ENCODE results near the gene GMEB2.
"Not testable (repeated sequence)": the region's sequence is repeated elsewhere in the genome, so short reads cannot be mapped to it uniquely, and the experiment has no call there.

GMEB2 gene

DNA sequence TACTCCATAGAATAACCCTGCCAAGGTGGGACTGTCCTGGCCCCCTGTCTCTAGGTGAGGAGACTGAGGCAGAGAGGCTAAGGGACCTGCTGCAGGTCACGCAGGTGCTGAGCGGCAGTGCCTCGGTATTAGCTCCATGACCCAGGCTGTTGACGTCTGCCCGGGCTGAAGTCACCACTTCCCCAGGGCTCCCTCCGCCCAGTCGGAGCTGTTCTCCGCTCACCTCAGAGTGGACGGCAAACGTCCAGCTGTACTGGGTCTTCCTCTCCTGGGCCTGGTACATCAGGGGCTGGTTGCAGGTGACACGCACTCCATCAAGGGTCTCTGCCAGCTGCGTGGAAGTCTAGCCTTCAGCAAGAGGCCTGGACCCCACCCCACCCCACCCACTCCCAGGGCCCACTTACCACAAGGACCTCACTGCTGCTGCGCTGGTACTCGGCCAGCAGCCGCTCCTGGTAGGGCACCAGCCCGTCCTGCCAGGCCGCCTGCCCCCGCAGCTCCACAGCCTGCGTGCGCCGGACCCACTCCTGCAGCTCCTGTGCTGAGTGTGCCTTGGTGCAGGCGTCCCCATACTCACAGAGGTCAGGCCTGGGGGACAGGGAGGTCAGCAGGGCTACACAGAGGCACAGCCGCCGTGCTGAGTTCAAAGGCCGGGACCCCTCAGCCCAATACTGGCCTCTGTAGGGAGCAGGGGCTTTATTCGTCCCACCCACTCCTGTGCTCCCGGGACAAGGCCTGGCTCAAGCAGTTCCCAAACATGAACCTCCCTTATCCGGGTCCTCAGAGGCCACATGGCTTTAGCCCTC lies 56.4 kb downstream of the GMEB2 start:
- no peak for DNase-seq (ENCODE audit: low read depth)

- no peak for DNase-seq (ENCODE audit: low read depth)
Measured at GRCh38 chr20:63568986-63569949, 57.6 kb downstream of the GMEB2 start.

GRCh38 chr20:63568170-63568981 lies 58.5 kb downstream of the GMEB2 start:
- DNase-seq (ENCODE audit: low read depth) = no peak

GRCh38 chr20:63567386-63568169 lies 59.3 kb downstream of the GMEB2 start:
- DNase-seq (ENCODE audit: low read depth) = no peak

DNA sequence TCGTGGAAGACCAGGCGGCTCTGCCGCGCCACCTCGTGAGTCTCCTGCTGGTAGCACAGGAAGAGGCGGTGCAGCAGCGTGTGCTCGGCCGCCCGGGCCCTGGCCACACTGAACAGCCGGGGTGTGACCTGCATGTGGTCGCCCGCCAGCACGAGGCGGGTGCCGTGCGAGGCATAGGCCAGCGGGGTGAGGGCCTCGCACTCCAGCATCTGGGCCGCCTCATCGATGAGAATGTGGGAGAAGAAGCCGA lies 59.8 kb downstream of the GMEB2 start:
- DNase-seq (ENCODE audit: low read depth) = no peak

- no peak for DNase-seq (ENCODE audit: low read depth)
Measured at GRCh38 chr20:63566395-63567135, 60.3 kb downstream of the GMEB2 start.

GRCh38 chr20:63565699-63566335 lies 61.1 kb downstream of the GMEB2 start:
- no peak for DNase-seq (ENCODE audit: low read depth)

- DNase-seq (ENCODE audit: low read depth) = no peak
Measured at GRCh38 chr20:63565021-63565698, 61.7 kb downstream of the GMEB2 start.

- DNase-seq (ENCODE audit: low read depth) = no peak
Measured at GRCh38 chr20:63564036-63564810, 62.7 kb downstream of the GMEB2 start.

DNA sequence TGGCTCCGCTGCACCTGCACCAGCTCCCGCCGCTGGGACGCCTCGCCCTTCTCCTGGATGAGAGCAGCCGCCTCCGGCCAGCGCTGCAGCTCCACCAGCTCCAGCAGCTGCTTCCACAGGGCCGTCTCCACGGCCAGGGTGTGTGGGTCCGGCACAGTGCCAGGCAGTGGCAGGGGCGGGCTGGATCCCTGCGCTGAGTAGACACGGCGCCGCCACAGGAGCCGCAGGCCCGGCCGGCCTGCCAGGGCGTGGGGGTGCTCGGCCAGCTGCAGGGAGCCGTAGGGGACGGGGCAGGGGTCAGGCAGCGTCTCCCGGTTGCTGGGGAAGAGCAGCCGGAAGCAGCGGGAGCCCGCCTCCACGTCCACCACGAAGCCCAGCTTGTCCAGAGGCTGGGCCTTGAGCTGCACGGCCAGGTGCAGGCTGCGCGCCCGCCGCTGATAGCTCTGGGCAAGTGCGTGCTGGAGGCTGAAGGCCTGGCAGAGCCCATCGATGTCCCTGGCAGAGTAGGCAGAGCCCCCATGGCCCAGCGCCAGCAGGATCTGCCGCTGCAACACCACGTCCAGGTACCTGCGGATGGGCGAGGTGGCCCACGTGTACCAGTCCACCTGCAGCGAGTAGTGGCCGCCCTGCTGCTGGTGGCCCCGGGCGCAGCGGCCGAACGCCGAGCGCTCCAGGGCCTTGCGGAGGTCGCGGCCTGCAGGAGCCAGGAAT lies 63.5 kb downstream of the GMEB2 start:
- DNase-seq (ENCODE audit: low read depth) = no peak

- DNase-seq (ENCODE audit: low read depth) = no peak
Measured at GRCh38 chr20:63562461-63563224, 64.3 kb downstream of the GMEB2 start.

DNA sequence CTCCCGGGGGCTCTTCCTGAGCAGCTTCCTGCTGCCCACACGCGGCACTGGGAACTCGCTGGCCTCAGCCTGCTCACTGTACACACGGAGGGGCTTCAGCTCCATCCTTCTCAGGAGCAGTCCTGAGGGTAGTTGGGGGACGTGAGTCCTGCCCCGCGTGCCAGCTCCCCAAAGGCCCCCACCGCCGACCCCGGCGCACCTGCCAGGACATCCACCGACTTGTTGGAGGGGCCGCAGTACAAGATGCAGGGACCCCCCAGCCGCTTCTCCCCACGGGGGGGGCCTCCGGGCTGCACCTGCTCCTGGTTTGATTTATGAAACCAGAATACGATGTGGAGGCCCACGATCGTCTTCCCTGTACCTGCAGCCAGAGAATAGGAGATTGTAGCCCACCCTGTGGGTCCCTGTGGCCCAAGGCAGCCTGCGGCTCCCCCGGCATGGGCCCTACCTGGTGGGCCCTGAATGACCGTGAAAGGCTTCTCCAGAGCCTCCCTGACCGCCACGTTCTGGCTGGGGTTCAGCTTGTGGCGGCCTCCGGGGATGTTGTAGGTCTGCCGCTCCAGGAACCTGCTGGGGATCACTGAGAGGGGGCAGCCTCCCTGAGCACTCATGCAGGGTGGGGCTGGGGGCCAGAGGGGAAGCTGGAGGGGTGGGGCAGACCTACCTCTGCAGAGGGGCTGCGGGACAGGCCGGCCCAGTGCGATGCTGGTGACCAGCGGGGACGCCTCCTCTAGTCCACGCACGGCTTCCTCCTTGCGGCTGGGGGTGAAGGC lies 65.1 kb downstream of the GMEB2 start:
- DNase-seq (ENCODE audit: low read depth) = no peak

DNA sequence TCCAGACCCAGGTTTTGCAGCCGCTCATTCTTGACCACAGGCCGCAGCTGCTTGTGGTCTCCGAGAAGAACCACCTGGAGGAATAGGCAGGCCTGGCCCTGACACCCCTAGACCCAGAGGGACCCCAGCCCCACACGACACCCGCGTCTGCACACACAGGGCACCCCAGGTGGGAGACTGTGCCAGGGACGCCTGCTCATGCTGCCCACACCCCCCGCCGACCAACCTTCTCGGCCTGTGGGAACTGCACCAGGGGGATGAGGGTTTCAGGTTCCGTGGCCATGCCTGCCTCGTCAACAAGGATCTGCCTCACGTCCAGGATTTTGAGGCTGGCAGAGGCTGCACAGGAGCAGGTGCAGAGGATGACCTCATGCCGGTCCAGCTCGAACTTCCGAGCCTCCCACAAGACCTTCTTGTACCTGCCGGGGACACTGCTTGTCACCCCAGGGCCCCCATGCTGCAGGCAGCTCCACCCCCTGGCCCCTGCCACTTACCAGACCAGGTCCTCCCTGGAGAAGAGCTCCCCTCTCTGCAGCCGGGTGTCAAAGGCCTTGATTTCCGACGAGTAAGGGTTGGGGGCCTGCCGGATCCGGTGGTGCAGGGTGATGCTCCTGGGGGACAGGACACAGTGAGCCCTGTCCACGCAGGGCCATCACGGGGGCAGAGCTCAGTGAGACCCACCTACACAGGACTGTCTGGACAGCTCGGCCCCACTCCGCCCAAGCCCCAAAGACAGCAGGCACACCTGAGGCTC lies 65.9 kb downstream of the GMEB2 start:
- DNase-seq (ENCODE audit: low read depth) = no peak

GRCh38 chr20:63560333-63560805 lies 66.5 kb downstream of the GMEB2 start:
- no peak for DNase-seq (ENCODE audit: low read depth)

- not testable (repeated sequence) for DNase-seq (ENCODE audit: low read depth)
Measured at GRCh38 chr20:63559485-63560332, 67.2 kb downstream of the GMEB2 start.
